HepG2 (cell line): Measurements from ENCODE around the gene MTFP1. TPM values are rescaled to one million over a fixed set of nuclear protein-coding genes. Genes with fewer than 3 reads are reported as not detected.

ENCODE experiments used
- AHR ChIP-seq: IDR thresholded peaks from 2 replicates; pipeline ENCODE4 v1.6.1; 2018; ENCODE audit warnings: missing genetic modification reagents, missing compliant biosample characterization
- FOXA1 ChIP-seq, 2 experiments: fragments of 450-650 bp in 1 of 2; sonication (generic) in 1 of 2; formaldehyde crosslinking in 1 of 2; IDR thresholded peaks; 2 replicates each; pipeline versions ENCODE4 v1.4.0 to v1.6.1; 2016 to 2020; ENCODE audit warnings: missing genetic modification reagents in 1 of 2
- HNRNPL ChIP-seq: fragments of 200-400 bp; formaldehyde crosslinking; IDR thresholded peaks from 2 replicates; pipeline ENCODE4 v1.6.1; 2017; ENCODE audit warnings: mild to moderate bottlenecking, low read depth, low read length
- JUNB ChIP-seq: sonication (generic); formaldehyde crosslinking; IDR thresholded peaks from 2 replicates; pipeline ENCODE4 v1.8.0; 2022; ENCODE audit warnings: missing genetic modification reagents, mild to moderate bottlenecking, borderline replicate concordance
- KLF15 ChIP-seq: sonication (generic); formaldehyde crosslinking; IDR thresholded peaks from 2 replicates; pipeline ENCODE4 v1.8.1; 2023; ENCODE audit warnings: borderline replicate concordance, mild to moderate bottlenecking, inconsistent platforms, missing genetic modification reagents, mixed read lengths
- MAFG ChIP-seq: sonication (generic); formaldehyde crosslinking; IDR thresholded peaks from 2 replicates; pipeline ENCODE4 v1.5.1; 2020; ENCODE audit warnings: mild to moderate bottlenecking, missing genetic modification reagents
- PHF20 ChIP-seq: sonication (generic); formaldehyde crosslinking; IDR thresholded peaks from 2 replicates; pipeline ENCODE4 v1.5.0; 2020; ENCODE audit warnings: mild to moderate bottlenecking, missing genetic modification reagents
- SIN3A ChIP-seq: IDR thresholded peaks from 2 replicates; pipeline ENCODE4 v1.6.1; 2011; ENCODE audit warnings: low read depth, mild to moderate bottlenecking, control low read depth, low read length, borderline replicate concordance
- SP2 ChIP-seq: sonication (generic); formaldehyde crosslinking; IDR thresholded peaks from 2 replicates; pipeline ENCODE4 v1.5.1; 2020; ENCODE audit warnings: mild to moderate bottlenecking, missing genetic modification reagents
- SP5 ChIP-seq: IDR thresholded peaks from 2 replicates; pipeline ENCODE4 v1.6.1; 2016; ENCODE audit warnings: low read depth, borderline replicate concordance
- SRF ChIP-seq: IDR thresholded peaks from 2 replicates; pipeline ENCODE4 v1.6.1; 2011; ENCODE audit warnings: mild to moderate bottlenecking, low read depth, low read length, moderate library complexity
- TP53 ChIP-seq: sonication (generic); formaldehyde crosslinking; conservative IDR thresholded peaks from 2 replicates; pipeline ENCODE4 v1.4.0; 2020; ENCODE audit warnings: missing genetic modification reagents
- ZNF251 ChIP-seq: sonication (generic); formaldehyde crosslinking; IDR thresholded peaks from 2 replicates; pipeline ENCODE4 v1.9.0; 2021; ENCODE audit warnings: mild to moderate bottlenecking, missing genetic modification reagents
- ZNF678 ChIP-seq: sonication (generic); formaldehyde crosslinking; IDR thresholded peaks from 2 replicates; pipeline ENCODE4 v1.4.0; 2020; ENCODE audit warnings: mild to moderate bottlenecking, missing genetic modification reagents
- ZNF773 ChIP-seq: sonication (generic); formaldehyde crosslinking; IDR thresholded peaks from 2 replicates; pipeline ENCODE4 v1.4.0; 2020; ENCODE audit warnings: missing genetic modification reagents, borderline replicate concordance
- ZNF788 ChIP-seq: sonication (generic); formaldehyde crosslinking; IDR thresholded peaks from 2 replicates; pipeline ENCODE4 v1.5.0; 2020; ENCODE audit warnings: mild to moderate bottlenecking, missing genetic modification reagents, borderline replicate concordance
- ZSCAN9 ChIP-seq: IDR thresholded peaks from 2 replicates; pipeline ENCODE4 v1.6.1; 2016; ENCODE audit warnings: borderline replicate concordance
- polyA plus RNA-seq, 8 experiments: library from polyadenylated mRNA; depleted of rRNA in 3 of 8; stranded (reverse) in 7 of 8; unstranded in 1 of 8; fragments of >200 nt; fragmentation: Illumina TruSeq in 4 of 8; extraction: Trizol in 4 of 8; gene quantifications; 2 replicates each; pipeline versions ENCODE4 v1.2.1 to v1.2.3, GENCODE V29; 2011 to 2016; ENCODE audit warnings: low read depth in 4 of 8, missing spikeins in 1 of 8, mixed read lengths in 1 of 8; ENCODE audit not compliant: insufficient read depth in 1 of 8
- total RNA-seq, 5 experiments: library from RNA; depleted of rRNA; stranded (reverse); fragments of >200 nt; fragmentation: Illumina TruSeq; extraction: Trizol; gene quantifications; 2 replicates each; pipeline ENCODE4 v1.2.3, GENCODE V29; 2016; ENCODE audit warnings: low read depth in 1 of 5
- TF ChIP-seq, protein P1 (sequence below): sonication (generic); formaldehyde crosslinking; IDR thresholded peaks from 2 replicates; pipeline ENCODE4; 2020; ENCODE audit warnings: missing genetic modification reagents, mild to moderate bottlenecking, borderline replicate concordance
- TF ChIP-seq, protein P2 (sequence below): sonication (generic); formaldehyde crosslinking; IDR thresholded peaks from 2 replicates; pipeline ENCODE4 v1.5.1; 2020; ENCODE audit warnings: mild to moderate bottlenecking, missing genetic modification reagents, moderate library complexity
- TF ChIP-seq, protein P3 (sequence below): sonication (generic); formaldehyde crosslinking; IDR thresholded peaks from 2 replicates; pipeline ENCODE4 v1.4.0; 2020; ENCODE audit warnings: mild to moderate bottlenecking, low read depth, missing genetic modification reagents

MTFP1 gene
- total and polyA plus RNA-seq, 2 of the 13 experiments (the other 11 are each of a cell fraction or from before 2014, with no cell fraction given), result 29.5 to 45.6 TPM

DNA sequence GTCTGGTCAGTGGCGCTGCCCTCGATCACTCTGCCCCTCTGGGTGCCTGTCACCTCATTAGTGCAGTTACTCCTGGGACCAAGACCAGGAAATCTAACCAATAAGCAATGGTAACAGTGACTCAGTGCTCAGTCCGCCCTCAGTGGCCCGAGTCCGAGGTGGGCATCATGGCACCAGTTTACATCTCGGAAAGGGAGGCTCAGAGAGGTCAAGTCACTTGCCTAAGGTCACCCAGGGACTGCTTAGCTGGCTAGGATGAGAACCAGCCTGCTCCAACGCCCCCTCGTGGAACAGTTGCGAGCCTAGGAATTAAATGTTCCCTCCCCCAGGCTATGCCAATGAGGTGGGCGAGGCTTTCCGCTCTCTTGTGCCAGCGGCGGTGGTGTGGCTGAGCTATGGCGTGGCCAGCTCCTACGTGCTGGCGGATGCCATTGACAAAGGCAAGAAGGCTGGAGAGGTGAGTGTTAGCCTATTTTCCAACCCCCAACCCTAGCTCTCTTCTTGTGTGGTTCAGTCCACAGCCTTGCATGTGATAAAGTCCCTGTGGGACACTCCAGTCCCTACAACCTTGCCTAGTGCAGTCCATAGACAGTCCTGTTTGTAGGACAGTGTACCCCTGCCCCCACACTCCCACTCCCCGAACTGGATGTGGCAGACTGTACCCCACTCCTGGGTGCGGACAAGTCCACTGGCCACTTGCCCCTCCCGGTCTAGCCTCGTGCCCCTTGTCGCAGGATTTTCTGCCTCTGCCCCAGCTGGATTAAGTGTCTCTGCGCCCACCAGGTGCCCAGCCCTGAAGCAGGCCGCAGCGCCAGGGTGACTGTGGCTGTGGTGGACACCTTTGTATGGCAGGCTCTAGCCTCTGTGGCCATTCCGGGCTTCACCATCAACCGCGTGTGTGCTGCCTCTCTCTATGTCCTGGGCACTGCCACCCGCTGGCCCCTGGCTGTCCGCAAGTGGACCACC, 1.1 kb downstream of the MTFP1 start (continued):
- no peak for TF ChIP-seq FOXA1 (IDR thresholded peaks at IDR 0.05)
- no peak for TF ChIP-seq FOXA1 (CRISPR knock-in tag; IDR thresholded peaks at IDR 0.05)
- TF ChIP-seq, protein P1, sequence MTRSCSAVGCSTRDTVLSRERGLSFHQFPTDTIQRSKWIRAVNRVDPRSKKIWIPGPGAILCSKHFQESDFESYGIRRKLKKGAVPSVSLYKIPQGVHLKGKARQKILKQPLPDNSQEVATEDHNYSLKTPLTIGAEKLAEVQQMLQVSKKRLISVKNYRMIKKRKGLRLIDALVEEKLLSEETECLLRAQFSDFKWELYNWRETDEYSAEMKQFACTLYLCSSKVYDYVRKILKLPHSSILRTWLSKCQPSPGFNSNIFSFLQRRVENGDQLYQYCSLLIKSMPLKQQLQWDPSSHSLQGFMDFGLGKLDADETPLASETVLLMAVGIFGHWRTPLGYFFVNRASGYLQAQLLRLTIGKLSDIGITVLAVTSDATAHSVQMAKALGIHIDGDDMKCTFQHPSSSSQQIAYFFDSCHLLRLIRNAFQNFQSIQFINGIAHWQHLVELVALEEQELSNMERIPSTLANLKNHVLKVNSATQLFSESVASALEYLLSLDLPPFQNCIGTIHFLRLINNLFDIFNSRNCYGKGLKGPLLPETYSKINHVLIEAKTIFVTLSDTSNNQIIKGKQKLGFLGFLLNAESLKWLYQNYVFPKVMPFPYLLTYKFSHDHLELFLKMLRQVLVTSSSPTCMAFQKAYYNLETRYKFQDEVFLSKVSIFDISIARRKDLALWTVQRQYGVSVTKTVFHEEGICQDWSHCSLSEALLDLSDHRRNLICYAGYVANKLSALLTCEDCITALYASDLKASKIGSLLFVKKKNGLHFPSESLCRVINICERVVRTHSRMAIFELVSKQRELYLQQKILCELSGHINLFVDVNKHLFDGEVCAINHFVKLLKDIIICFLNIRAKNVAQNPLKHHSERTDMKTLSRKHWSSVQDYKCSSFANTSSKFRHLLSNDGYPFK (CRISPR knock-in tag), result no peak
- TF ChIP-seq, protein P2, sequence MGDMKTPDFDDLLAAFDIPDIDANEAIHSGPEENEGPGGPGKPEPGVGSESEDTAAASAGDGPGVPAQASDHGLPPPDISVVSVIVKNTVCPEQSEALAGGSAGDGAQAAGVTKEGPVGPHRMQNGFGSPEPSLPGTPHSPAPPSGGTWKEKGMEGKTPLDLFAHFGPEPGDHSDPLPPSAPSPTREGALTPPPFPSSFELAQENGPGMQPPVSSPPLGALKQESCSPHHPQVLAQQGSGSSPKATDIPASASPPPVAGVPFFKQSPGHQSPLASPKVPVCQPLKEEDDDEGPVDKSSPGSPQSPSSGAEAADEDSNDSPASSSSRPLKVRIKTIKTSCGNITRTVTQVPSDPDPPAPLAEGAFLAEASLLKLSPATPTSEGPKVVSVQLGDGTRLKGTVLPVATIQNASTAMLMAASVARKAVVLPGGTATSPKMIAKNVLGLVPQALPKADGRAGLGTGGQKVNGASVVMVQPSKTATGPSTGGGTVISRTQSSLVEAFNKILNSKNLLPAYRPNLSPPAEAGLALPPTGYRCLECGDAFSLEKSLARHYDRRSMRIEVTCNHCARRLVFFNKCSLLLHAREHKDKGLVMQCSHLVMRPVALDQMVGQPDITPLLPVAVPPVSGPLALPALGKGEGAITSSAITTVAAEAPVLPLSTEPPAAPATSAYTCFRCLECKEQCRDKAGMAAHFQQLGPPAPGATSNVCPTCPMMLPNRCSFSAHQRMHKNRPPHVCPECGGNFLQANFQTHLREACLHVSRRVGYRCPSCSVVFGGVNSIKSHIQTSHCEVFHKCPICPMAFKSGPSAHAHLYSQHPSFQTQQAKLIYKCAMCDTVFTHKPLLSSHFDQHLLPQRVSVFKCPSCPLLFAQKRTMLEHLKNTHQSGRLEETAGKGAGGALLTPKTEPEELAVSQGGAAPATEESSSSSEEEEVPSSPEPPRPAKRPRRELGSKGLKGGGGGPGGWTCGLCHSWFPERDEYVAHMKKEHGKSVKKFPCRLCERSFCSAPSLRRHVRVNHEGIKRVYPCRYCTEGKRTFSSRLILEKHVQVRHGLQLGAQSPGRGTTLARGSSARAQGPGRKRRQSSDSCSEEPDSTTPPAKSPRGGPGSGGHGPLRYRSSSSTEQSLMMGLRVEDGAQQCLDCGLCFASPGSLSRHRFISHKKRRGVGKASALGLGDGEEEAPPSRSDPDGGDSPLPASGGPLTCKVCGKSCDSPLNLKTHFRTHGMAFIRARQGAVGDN (CRISPR knock-in tag), result no peak; the same call in 1 of the 2 replicates
- no peak for TF ChIP-seq JUNB (CRISPR knock-in tag)
- TF ChIP-seq MAFG (CRISPR knock-in tag), result no peak
- TF ChIP-seq TP53 (CRISPR knock-in tag), result no peak
- TF ChIP-seq ZNF788 (CRISPR knock-in tag), result no peak
- peak; percentile 91 for TF ChIP-seq HNRNPL
- no peak for TF ChIP-seq SP2 (CRISPR knock-in tag)
- no peak for TF ChIP-seq PHF20 (CRISPR knock-in tag)
- no peak for TF ChIP-seq SIN3A
- TF ChIP-seq ZSCAN9 (CRISPR knock-in tag), result no peak
- no peak for TF ChIP-seq SRF
- TF ChIP-seq ZNF773, result no peak
- TF ChIP-seq SP5 (CRISPR knock-in tag), result no peak
- TF ChIP-seq ZNF678 (CRISPR knock-in tag), result no peak
- TF ChIP-seq, protein P3, sequence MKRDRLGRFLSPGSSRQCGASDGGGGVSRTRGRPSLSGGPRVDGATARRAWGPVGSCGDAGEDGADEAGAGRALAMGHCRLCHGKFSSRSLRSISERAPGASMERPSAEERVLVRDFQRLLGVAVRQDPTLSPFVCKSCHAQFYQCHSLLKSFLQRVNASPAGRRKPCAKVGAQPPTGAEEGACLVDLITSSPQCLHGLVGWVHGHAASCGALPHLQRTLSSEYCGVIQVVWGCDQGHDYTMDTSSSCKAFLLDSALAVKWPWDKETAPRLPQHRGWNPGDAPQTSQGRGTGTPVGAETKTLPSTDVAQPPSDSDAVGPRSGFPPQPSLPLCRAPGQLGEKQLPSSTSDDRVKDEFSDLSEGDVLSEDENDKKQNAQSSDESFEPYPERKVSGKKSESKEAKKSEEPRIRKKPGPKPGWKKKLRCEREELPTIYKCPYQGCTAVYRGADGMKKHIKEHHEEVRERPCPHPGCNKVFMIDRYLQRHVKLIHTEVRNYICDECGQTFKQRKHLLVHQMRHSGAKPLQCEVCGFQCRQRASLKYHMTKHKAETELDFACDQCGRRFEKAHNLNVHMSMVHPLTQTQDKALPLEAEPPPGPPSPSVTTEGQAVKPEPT (CRISPR knock-in tag), result no peak
- TF ChIP-seq ZNF251 (CRISPR knock-in tag), result no peak
- no peak for TF ChIP-seq KLF15 (CRISPR knock-in tag)
- no peak for TF ChIP-seq AHR
